CD4-positive, alpha-beta T cell treated with Interleukin-17A for 4 hours (primary cell): ENCODE data around the gene LIX1L.

Experiments
- DNase-seq: peaks from one replicate; pipeline ENCODE4 v3.0.0-alpha.2; 2020; ENCODE audit warnings: mixed read lengths

The LIX1L gene

DNA sequence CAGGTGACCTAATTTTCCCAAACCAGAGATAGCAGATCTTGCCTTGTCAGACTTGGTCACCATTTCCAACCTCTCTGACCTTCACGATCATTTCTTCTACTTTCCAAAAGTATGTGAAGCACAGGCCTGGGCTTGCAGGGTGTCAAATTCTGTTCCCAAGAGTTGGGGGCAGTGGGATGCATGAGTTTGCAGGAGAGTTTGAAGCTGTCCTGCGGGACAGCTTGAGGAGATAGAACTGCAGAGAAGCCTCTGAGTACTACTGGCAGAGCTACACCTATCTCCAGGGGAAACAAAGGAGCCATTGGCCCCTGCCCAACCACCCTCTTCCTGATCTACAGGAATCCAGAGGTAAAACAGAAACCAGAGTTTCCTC is 27.3 kb upstream of the LIX1L start:
- no peak for DNase-seq

DNA sequence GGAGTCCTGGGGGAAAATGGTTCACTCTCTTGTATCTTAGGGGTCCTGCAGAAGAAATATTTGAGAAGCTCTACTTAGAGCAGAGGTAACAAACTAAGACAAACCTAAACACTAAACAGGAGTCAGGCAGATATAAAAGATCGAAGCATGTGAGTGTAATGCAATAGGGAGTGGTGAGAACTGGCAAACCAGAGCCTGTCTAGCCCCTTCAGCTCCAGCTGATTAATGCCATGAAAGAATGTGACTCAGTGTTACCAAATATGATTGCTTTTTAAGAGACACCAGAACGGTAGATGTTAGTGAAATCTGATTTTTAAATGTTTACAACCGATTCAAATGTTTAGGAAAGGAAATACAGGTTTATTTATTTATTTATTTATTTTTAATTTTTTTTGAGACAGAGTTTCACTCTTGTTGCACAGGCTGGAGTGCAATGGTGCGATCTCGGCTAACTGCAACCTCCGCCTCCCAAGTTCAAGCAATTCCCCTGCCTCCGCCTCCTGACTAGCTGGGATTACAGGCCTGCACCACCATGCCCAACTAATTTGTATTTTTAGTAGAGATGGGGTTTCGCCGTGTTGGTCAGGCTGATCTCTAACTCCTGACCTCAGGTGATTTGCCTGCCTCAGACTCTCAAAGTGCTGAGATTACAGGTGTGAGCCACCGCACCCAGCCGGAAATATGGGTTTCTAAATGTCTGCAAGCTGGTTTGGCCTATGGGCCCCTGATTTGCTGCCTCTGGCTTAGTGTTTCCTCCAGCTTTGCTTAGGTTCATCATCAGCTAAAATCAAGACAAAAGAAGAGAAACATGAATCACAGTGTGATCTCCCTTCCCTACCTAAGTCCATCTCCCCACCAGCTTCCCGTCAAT is 26.4 kb upstream of the LIX1L start:
- DNase-seq = peak; percentile 65

DNA sequence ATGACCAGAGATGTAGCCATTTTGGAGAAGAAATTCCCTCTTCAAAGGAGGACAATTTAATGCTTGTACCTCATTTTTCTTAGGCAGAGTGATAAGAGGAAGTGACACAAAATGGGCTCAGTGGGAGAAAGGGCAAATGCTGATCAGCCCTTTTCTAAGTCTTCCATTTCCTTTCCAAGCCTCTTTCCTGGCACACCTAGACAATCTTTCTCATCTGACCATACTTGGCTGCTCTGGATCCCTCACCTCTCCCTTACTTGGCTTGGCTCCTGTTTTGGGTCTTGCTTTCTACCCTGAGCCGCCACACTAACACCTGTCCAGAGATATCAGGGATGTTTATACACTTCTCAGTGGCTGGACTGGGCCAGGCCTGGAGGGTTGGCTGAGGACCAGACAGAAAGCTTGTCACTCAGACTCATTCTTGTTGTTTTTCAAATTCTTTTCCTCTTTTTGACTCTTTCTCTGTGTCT is 25.4 kb upstream of the LIX1L start:
- no peak for DNase-seq

DNA sequence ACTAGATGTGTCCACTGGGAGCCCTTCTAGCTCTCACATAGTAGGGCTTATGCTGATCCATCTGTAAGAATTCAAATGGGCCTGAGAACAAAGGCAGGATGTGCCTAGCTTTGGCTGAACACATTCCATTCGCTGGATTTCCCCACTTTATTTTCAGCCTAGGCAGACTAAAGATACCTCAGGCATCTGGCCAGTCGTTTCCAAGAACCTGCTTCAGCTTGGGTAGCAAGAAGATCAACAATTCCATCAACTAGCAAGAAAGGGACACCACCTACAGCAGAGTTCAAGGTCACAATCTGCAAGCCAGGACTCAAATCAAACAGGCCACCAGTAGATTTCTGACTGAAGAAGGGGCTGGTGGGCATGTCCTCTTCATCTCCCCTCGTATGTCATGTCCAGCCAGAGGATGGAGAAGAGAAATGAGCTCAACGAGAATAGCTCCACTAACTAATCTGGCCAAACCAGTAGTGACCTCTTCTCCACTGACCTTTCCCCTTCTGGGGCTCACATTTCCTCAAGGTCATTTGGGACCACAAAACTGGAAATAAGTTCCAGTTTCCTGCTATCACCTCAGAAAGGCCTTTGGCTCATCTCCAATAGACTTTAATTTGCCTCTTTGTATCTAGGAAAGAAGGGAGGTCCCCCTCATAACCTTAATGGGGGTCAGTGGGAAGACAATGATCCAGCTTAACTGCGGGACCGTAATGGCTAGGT is 24.4 kb upstream of the LIX1L start:
- DNase-seq = no peak

DNA sequence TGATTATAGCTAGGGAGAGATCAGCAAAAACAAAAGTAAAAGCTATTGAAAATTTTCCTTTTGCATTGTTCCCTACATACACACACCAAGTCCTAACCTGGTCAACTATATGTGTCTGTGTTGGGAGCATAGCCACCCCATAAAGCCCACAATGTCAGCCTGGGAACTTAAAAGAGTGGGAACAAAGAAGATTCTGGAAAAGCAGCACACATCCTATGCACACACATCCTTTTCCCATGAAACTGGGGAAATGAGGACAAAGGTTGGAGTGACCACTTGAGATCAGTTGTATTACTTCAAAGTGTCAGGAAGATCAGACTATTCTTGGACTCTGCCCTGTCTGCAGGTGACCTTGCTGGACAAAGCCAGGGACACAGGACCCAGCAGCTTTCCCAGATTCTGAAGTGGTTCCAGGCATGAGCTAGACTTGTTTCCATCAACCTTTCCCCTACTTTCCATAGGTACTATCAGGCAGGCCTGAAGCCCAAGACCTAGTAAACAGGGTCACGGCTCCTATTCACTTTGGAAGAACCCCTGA is 22.7 kb upstream of the LIX1L start:
- no peak for DNase-seq

DNA sequence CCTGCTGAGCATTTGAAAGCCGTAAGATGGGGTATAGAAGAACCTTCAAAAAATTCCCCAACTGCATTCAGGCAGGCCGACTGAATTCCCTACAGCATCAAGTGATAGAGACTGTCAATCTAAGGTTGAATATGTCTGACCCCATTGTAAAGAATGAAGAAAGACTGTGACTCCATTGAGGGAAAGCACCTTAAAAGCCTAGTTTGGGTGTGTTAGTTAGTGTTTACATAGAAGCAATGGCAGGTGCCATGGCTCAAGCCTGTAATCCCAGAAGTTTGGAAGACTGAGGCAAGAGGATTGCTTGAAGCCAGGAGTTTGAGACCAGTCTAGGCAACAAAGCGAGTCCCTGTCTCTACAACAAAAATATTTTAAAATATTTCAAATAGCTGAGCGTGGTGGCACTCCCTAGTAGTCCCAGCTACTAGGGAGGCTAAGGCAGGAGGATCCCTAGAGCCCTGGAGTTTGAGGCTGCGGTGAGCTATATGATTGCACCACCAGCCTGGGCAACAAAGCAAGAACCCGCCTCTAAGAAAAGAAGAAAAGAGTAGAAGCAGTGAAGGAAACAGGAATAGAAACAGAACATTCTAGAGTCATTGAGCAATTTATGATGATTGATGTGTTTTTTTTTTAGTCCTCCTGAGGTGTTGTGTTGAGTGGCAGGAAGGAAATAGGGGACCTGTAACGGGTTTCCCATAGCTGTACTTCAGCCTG is 22.1 kb upstream of the LIX1L start:
- peak; percentile 41 for DNase-seq

DNA sequence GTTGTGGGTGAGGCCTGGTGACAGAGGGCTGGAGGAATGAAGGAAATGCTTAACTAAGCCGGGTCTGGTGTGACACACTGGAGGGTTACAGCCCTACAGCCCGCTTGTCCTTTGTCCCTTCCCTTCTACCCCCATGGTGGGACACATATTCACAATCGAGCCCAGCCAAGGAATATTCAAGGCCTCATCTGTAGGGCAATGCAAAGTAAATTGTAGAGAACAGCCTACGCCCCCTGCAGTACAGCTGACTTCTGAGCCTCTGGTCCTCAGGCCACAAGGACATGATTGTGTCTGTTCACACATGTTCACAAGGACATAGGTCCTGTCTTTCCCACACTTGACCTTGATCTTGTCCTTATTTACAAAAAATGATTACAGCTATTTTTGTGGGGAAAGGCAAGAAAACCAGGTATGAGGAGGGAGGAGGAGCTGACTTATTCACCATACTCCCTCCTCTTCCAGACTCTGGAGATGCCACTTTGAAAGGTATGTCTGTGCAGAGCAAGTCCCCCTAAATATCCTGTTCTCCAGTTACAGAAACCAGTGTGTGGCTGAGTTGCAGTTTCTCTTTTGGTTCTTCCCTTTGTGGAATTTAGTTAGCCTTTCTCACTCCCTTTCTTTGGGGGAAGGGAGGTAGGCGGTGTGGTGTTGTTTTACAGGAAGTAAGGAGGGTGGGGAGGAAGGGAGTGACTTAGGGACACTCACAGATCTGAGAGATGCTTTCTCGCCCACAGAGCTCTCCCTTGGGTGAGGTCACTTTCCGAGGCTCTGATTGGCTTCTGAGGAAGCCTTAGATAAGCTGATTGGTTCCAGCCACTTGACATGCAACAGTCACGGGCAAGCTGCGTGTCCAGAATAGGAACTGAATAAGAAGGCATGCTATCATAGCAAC is 21.3 kb upstream of the LIX1L start:
- peak; percentile 79 for DNase-seq

DNA sequence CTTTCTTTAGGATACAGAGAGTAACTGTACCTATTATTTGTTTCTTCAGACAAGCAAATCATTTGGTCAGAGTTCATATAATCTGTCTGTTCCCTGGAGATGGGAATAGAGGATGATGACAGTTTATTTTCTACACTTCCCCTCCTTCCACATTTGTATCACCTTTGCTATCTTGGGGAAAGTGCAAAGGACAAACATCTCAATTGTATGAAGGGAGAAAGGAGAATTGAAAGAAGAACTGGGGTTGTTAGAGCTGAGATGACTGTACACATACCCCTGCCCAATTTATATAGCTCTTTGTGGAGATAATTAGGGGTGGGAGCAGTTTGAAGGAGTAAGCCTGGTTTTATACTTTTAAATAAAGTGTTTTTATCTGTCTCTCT is 20.6 kb upstream of the LIX1L start:
- no peak for DNase-seq

DNA sequence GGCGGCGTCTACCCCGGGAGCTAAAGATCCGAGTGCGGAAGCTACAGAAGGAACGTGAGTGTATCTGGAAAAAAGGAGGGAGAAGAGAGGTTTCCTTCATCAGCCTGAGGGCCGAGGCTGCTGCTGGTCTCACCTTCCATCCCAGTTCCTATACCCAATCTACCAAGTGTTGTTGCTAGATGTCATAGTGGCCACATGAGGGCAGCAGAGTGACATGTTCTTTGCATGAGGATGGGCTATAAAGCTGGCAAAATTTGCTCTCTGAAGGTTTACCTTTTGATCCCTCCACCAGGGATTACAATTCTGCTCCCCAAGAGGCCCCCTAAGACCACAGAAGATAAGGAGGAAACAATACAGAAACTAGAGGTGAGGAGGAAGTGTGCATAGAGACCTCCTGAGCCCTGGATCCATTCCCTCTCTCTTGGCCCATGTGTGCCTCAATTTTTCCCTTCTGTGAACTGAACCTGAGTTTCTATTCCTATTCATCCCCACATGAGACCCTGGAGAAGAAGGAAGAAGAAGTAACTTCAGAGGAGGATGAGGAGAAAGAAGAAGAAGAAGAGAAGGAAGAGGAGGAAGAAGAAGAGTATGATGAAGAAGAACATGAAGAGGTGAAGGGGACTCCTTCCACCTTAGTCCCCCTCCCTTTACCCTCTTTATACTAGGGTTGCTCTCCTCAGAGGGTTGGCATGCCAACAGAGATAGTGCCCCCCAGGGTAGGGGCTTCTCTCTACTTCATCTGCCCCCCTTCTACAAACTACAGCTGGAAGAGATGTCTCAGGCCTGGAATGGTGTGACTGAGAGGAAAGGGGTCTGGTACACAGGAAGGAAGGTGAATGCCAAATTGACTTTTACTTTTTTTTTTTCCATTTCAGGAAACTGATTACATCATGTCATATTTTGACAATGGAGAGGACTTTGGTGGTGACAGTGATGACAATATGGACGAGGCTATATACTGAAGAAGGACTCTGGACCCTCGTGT is 20.0 kb upstream of the LIX1L start:
- DNase-seq = peak; percentile 84

DNA sequence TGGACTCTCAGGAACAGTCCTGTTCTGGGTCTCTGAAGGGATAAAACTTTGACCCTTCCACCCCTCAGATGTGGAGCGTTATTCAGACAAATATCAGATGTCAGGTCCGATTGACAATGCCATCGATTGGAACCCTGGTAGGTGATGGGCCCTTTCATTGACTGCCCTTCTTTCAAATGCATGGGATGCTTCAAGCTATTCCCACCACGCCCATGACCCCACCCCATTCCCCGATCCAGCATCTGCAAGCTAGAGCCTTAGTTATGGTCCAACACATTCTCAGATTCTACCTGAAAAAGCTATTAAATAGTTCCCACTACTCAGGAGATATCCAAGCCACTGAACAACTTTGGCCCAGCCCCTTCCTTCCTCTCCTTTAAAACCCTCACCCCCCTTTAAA is 19.2 kb upstream of the LIX1L start:
- no peak for DNase-seq

DNA sequence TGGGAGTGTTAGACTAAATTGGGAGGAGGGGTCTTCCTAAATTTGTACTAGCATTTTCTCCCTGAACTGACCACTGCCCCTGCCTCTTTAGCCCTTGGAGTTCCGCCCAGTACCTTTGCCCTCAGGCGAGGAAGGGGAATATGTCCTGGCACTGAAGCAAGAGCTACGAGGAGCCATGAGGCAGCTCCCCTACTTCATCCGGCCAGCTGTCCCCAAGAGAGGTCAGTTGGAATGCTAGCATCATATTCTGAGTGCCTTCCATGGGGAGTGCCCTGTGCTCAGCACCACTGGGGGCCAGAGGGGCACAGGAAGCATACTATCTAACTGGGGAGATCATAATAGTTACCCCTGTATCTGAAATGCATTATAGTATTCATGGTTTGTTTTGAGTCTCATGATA is 17.4 kb upstream of the LIX1L start:
- no peak for DNase-seq

DNA sequence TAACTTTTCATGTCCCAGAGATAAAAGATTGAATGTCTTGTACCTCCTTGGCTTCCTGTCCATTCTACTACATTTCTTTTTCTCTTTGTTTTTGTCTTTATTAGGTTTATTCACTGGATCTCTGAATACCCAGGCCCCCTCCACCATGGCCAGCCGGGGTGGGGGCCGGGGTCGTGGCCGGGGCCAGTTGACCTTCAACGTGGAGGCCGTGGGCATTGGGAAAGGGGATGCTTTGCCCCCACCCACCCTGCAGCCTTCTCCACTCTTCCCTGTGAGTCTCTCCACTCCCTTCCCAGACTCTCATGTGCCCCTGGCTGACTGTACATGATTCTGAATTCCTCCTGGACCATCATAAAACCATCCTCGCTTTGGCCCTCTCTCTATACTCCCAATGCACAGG is 16.9 kb upstream of the LIX1L start:
- DNase-seq = no peak

DNA sequence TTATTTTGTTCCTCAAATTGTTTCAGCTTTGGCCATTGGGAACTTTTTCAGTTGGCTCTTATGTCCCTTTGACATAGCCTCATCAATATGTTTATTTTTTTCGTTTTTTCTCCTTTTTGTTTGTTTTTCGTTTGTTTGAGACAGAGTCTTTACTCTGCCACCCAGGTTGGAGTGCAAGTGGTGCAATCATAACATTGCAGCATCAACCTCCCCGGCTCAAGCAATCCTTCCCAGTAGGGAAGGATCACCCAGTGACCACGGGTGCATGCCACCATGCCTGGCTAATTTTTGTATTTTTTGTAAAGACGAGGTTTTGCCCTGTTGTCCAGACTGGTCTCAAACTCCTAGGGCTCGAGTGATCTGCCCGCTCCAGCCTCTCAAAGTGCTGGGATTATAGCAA is 14.8 kb upstream of the LIX1L start:
- no peak for DNase-seq

DNA sequence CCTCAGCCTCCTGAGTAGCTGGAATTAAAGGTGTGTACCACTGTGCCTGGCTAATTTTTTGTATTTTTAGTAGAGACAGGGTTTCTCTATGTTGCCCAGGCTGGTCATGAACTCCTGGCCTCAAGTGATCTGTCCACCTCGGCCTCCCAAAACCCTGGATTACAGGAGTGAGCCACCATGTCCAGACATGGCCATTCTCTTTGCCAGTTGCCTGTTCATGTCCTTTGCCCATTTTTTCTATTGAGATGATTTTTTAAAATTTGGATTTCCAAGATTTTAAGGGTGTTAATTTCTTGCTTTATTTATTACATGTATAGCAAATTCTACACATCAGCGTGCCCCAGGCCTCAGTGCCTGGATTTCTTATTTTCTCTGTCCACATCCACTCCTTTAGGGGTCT is 9.5 kb upstream of the LIX1L start:
- no peak for DNase-seq

DNA sequence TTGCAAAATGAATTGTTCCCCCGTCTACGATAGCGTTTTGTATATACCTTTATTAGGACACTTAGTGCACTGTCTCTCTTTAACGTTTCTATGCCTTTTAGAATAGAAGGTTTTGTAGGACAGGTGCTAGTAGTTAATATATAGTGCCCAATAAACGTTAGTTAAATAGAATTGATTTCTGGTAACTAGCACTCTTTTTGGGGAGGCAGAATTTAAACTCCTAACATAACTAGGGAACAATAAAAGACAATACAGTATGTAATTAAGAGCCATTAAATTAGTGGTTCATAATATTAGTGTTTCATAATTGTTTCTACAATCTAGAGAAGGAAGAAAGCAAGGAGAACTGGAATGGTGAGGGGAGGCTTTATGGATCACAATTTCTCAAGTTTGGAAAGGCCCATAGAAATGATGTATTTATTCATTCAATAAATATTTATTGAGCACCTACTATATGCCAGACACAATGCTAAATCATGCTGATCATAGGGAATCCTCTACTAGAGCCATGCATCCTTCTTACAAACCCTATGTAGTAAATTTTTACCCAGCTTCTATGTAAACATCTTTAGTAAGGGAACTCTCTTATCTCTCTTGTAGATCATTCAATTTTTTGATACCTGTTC is 7.4 kb upstream of the LIX1L start:
- no peak for DNase-seq

DNA sequence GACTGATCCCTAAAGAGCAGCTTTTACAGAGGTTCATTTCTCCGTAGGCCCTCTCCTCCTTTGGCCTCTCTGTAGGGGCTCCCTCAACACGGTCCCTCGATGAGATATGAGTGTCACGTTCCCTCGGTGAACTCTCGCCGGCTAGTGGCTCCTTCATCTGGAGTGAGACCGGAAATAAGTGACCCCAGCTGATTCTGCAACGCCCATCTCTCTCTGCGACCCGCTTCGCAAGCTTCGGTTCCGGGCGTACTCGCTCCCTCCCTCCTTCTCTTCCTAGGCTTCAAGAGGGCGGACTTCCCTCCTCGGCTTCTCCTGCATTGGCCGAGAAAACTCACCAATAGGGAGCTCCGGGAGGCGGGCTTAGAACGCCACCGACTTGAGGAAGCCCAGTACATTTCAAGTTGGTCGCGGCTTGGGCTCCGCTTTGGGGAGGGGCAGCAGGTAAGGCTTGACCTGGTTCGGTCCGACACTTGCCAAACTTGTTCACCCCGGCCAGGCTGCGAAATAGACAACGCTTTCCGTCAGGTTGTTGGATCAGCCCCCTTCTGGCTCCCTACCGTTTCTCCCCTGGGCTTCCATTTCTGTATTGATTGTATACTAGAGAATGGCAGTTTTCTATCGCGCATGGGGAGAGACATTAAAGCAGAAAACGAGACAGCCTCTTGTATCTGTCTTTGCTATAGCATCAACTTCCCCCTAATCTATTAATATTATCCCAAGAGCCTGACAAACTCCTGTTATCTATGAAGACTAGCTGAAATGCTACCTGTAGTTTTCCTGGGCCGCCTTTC is 6.7 kb upstream of the LIX1L start, which contains the start of the genes ANKRD34A and POLR3GL:
ANKRD34A (minus strand) TSS at position 248 of the 791 bp plus-strand sequence. CDS start 2,816 bp downstream, outside the sequence.
POLR3GL (plus strand) TSS at position 363 of the 791 bp plus-strand sequence. CDS start 10,176 bp downstream, outside the sequence.
- peak; percentile 92 for DNase-seq

DNA sequence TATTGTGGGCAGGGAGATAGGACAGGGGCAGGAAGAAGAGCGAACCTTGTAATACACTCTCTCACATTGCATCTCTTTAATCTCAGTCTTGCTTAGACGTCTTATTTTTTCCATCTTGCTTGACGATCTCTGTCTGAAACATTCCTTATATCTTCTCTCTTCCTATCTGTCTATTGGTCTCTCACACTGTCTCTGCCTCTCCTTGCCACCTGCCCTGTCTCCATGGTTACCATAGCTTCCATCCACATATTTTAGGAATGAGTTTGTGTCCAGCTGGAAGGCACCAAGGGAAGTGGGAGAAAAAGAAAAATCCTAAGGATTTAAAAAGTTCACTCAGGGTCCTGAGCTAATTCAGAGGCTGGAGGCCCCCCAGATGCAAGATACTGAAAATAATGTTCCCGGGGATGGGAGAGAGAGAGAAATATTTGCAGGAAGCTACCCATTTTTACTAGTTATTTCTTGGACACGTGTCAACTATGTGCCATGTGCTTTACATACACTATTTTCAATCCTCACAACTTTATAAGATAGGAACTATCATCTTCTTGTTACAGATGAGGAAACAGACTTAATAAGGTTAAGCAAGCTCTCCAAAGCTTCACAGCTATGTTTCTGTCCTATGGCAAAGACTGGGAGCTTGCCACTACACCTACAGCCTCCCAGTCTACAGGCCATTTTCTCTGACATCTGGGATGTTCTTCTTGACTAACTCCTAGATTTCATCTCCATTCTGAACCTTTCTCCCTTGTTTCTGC is 5.6 kb upstream of the LIX1L start:
- DNase-seq = no peak
